GM21528 (cell line): Measurements from ENCODE around the gene ATL2.
A peak's percentile ranks its signal among the peaks of the same experiment; 100 is the strongest.
"Not testable (repeated sequence)": the region's sequence is repeated elsewhere in the genome, so short reads cannot be mapped to it uniquely, and the experiment has no call there.

Source experiments
- ATAC-seq: cut with Tn5 transposase; IDR thresholded peaks from one replicate; pipeline ENCODE4 v1.9.1; 2021; ENCODE audit warnings: mild to moderate bottlenecking, moderate library complexity; ENCODE audit not compliant: unreplicated experiment, low FRiP score

The ATL2 gene

GRCh38 chr2:38377050-38377828, at the start of gene ATL2:
Gene ATL2, minus strand, starts transcription at chr2:38377273. Its CDS starts 13 bp downstream, at chr2:38377260.
- ATAC-seq, result peak; percentile 88

- no peak for ATAC-seq
Observed at GRCh38 chr2:38423763-38424162, 46.7 kb upstream of the ATL2 start.

- ATAC-seq, result no peak
Observed at GRCh38 chr2:38421274-38422056, 44.4 kb upstream of the ATL2 start.

- ATAC-seq, result no peak
Observed at GRCh38 chr2:38419499-38419898, 42.4 kb upstream of the ATL2 start.

GRCh38 chr2:38418735-38419134, 41.7 kb upstream of the ATL2 start:
- ATAC-seq, result no peak

- ATAC-seq, result no peak
Observed at GRCh38 chr2:38417745-38418689, 40.9 kb upstream of the ATL2 start.

GRCh38 chr2:38416296-38417036, 39.4 kb upstream of the ATL2 start:
- no peak for ATAC-seq

DNA sequence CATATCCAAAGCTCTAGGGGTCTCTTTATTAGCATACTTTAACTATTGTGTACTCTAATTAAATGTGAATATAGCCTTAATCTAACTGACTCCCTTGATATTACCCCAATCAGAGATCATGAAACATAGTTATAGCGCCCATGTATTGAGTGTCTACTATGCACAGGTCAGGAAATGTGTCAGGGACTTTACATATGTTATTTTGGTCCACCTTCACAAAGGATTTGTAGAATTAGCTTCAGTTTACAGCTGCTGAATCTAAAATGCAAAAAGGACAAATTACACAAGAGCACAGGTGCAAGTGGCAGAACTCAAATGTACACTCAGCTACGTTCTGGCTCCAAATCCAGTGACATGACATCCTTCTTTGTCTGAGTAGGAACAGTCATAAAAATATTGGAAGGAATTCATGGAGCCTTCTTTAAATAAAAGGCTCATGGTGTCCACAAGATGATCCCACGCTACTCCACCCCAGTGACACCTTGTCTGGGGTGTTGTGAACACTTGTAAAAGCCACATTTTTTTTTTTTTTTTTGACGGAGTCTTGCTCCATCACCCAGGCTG, 38.7 kb upstream of the ATL2 start:
- no peak for ATAC-seq

GRCh38 chr2:38415023-38415422, 38.0 kb upstream of the ATL2 start:
- ATAC-seq, result no peak

- not testable (repeated sequence) for ATAC-seq
Observed at GRCh38 chr2:38412235-38412871, 35.3 kb upstream of the ATL2 start.

DNA sequence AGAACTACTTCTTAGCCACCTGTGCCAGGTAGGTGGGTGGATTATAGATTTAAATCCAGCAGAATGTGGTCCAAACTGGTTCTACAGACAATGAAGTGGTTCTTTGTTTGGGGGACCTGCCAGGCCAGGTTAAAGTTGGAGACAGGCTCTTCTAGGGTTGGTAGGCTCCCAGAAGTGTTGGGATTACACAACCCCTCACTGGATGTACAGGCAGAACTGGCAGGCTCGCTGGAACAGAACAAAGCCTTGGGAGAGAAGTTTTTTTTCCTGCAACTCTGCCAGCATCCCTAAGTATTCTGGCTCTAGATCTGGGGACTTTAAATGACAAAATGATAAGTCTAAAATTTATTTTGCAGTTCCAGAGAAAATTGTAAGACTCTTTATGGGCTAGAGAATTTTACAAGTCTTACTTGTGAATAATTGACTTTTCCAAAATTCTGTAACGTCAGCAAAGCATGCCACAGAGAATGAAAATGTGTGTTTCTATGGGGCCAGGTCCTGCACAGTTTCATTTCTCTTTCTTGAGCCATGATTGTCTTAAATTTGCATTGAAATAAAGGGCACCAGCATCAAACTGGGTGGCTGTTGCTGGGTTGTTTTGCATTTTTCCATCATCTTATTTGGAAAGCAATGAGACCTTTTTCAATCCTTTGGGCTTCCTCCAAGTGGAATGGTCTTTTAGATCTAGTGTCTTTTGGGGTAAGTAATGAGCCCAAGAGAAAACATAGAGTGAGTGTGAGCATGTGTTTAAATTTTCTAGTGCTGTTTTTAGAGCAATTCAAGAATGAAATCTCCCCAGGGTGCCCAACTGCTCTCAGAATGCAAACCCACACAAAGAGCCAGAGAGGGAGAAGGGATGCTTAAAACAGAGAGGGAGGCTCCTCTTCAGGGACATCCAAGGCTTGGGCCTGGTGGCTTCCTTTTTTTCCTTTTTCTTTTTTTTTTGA, 32.4 kb upstream of the ATL2 start:
- peak; percentile 69 for ATAC-seq

DNA sequence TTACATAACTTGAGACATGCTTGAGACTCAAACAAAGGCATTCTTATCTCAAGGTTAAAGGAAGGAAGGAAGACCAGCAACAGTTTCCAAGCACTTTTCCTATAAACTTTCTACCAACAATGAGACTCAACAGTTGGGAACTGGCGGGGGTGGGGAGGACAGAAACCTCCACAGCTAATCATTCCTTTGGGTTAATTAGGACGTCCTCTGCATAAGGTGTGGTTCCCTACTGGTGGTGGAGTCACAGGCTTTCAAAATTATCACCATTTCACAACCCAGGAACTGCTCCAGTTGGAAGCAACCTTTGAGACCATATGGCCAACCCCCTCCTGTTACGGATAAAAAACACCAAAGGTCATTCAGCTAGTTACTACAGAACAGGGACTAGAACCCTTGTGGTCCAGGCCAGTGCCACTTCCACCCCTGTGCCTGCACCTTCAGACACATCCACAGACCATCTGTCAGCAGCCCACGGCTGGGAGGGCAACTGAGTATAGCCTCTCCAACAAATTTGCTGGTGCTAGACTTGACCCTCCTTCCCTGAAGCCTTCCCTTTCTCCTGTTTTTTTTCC, 30.1 kb upstream of the ATL2 start:
- ATAC-seq, result no peak

GRCh38 chr2:38406597-38407110, 29.6 kb upstream of the ATL2 start:
- no peak for ATAC-seq

DNA sequence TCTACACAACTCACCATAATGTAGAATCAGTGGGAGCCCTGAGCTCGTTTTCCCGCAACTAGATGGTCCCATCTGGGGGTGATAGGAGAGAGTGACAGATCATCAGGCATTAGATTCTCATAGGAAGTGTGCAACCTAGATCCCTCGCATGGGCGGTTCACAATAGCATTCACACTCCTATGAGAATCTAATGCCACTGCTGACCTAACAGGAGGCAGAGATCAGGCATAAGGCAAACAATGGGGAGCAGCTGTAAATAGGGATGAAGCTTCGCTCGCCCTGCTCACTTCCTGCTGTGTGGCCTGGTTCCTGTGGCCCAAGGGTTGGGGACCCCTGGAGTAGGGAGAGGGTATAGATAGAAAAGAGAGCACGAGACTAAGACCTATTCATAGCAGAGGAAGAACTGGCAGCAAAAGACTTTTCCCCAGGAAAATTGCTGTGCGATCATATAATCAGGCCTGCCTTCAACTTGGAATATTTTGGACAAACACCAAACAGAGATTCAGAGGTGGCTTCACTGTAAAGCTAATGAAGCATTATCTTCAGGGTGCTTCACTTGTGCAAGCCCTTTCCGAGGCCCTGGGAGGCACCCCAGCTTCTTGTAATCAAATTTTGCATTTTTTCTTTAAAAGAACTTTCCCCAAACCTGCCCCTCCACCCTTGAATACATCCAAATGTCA, 29.0 kb upstream of the ATL2 start:
- ATAC-seq, result no peak

DNA sequence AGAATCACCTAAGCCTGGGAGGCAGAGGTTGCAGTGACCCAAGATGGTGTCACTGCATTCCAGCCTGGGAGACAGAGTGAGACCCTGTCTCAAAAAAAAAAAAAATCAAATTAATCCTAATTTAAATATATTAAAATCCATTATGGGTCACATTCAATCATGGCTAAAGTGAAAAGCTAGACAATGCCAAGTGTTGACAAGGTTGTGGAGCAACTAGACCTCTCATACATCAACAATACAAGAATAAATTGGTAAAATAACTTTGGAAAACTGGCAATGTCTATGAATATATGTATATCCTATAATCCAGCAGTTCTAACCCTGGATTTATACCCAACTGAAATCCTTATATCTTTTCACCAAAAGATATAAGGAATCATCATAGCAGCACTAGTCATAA, 23.4 kb upstream of the ATL2 start:
- ATAC-seq, result no peak

GRCh38 chr2:38398739-38399138, 21.7 kb upstream of the ATL2 start:
- no peak for ATAC-seq

GRCh38 chr2:38394903-38395341, 17.8 kb upstream of the ATL2 start:
- ATAC-seq, result no peak
